ENCODE results near the gene AAK1.

GRCh38 chr2:69499966-69500365 lies 143.6 kb downstream of the AAK1 start:
- no peak for TF ChIP-seq EZH2 (IDR thresholded peaks at IDR 0.05; ENCODE audit: borderline replicate concordance, low read depth, low read length, severe bottlenecking)
- TF ChIP-seq, protein P1, sequence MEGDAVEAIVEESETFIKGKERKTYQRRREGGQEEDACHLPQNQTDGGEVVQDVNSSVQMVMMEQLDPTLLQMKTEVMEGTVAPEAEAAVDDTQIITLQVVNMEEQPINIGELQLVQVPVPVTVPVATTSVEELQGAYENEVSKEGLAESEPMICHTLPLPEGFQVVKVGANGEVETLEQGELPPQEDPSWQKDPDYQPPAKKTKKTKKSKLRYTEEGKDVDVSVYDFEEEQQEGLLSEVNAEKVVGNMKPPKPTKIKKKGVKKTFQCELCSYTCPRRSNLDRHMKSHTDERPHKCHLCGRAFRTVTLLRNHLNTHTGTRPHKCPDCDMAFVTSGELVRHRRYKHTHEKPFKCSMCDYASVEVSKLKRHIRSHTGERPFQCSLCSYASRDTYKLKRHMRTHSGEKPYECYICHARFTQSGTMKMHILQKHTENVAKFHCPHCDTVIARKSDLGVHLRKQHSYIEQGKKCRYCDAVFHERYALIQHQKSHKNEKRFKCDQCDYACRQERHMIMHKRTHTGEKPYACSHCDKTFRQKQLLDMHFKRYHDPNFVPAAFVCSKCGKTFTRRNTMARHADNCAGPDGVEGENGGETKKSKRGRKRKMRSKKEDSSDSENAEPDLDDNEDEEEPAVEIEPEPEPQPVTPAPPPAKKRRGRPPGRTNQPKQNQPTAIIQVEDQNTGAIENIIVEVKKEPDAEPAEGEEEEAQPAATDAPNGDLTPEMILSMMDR (IDR thresholded peaks at IDR 0.05; ENCODE audit: borderline replicate concordance, extremely low read depth, low read length, poor library complexity, severe bottlenecking) = no peak
